ENCODE results near the gene GPR137. TPM values are rescaled to one million over a fixed set of nuclear protein-coding genes. Genes with fewer than 3 reads are reported as not detected.

GPR137 gene
- polyA plus RNA-seq, 3 donors = 44.0 to 46.2 (median 45.3) TPM

DNA sequence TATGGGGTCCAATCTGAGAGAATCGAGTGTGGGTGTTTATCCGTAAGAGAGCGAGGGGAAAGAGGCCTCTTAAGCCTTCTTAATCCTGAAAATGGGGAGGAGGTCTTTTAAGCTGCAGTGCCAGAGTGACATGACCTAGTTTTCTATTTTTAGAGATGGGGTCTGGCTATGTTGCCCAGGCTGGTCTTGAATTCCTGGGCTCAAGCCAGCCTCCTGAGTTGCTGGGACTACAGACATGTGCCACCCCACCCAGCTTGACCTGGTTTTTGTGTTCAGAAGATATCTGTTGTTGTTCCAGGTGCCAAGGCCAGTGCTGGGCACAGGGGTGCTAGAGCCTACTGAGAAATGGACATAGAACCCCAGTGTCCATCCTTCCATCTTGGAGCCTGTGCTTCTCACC lies 2.6 kb upstream of the GPR137 start:
- no peak for DNase-seq

DNA sequence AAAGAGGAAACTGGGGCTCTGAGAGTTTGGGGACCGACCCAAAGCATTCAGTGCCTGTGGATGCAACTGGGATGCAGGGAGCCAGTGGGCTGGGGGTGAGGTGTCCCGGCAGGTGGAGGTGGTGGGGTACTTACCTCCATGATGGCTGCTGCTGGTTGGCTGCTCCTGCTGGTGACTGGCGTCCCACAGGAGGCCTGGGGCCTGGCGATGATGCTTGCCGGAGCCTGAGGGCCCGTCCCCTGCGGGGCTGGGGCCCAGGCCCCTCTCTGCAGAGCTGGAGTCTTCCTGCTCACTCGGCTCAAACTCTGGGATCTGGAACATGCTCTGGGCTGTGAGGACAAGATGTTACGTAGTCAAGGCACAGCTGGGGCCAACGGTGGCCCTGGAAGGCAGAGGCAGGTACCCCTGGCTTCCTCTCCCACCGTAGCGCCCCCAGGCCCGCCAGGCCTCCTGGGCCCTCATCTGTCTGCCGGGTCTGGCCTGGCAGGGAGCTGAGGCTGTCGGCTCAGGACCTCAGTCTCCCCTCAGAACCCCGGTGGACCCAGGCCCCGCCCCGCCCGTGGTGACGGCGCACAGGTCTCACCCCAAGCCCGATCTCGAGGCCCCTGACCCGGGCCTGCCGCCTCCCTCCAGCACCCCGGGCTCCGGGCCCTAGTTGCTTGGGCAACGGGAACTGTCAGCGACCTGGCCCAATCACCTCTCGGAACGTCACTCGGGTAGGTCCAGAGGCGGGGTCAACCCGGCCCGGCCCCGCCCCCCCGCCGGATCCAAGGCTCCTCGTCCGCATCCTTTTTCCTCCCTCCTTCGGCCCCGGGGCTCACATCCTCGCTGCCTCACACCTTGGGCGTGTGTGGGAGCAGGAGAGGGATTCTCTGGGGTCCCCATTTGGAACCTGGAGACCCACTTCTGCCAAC lies 1.3 kb upstream of the GPR137 start, which contains the start of gene BAD:
TSS of gene BAD (minus strand) at position 618 of the 914 bp plus-strand sequence. CDS start at position 321, 297 bp downstream.
- peak; percentile 94 for DNase-seq

DNA sequence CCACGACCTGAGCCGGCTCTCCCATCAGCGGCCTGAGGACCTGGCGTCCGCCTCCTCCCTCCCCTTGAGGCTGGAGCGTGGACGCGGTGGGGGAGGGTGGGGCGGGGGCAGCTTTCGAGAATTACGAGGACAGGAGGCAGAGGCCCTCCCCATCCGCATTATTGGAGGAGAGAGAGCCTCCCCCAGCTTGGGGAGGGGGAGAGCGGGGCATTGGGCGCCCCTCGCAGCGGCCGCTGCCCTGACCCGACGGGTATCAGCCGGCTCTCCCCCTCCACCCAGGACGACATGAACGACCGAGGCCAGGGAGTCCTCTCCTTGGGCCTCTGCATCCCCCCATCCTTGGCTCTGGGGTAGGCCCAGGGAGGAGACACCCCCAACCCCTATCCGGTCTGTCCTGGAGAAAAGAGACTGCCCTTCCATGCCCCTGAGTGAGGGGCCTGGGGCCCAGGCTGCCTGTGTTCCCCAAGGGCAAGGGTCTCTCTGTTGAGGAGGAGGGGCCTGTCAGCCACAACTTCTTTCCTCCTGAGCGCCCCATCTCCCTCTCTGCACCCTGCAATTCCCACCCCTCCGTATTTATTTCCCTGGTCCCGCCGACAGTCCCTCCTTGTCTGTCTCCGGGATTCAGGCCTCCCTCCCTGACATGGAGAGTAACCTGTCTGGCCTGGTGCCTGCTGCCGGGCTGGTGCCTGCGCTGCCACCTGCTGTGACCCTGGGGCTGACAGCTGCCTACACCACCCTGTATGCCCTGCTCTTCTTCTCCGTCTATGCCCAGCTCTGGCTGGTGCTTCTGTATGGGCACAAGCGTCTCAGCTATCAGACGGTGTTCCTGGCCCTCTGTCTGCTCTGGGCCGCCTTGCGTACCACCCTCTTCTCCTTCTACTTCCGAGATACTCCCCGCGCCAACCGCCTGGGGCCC lies 495 bp downstream of the GPR137 start:
- DNase-seq = no peak

DNA sequence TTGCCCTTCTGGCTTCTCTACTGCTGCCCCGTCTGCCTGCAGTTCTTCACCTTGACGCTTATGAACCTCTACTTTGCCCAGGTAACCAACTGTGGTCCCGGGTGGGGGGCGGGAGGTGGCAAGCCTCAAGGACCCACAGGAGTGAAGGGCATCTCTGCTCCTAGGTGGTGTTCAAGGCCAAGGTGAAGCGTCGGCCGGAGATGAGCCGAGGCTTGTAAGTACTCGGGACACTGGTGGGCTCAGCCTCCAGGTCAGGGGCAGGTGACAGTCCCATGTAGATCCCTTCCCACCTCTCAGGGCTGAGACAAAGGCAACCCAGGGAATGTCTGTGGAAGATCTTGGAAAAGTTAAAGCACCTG lies 1.1 kb downstream of the GPR137 start:
- DNase-seq = no peak

DNA sequence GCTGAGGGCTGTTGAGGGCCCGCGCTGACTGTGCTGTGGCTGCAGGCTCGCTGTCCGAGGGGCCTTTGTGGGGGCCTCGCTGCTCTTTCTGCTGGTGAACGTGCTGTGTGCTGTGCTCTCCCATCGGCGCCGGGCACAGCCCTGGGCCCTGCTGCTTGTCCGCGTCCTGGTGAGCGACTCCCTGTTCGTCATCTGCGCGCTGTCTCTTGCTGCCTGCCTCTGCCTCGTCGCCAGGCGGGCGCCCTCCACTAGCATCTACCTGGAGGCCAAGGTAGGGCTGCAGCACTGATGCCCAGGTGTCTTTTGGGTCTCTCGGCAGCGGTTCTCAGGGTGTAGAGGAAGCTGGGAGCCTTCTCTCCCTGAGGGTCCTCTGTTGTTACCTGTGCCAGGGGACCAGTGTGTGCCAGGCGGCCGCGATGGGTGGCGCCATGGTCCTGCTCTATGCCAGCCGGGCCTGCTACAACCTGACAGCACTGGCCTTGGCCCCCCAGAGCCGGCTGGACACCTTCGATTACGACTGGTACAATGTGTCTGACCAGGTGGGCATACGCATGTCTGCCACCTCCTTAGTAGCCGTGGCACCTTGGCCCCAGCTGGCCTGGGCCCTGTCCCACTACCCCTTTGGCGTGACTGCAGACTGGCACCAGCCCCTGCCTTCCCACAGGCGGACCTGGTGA lies 2.2 kb downstream of the GPR137 start:
- DNase-seq = no peak

DNA sequence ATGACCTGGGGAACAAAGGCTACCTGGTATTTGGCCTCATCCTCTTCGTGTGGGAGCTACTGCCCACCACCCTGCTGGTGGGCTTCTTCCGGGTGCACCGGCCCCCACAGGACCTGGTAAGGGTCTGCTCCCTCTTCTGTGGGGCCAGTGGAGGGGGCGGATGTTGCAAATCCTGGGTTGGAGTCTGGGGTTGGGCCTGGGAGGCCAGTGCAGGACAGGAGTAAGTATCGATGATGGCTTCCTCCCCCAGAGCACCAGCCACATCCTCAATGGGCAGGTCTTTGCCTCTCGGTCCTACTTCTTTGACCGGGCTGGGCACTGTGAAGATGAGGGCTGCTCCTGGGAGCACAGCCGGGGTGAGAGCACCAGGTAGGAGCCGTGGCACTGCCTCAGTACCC lies 2.7 kb downstream of the GPR137 start:
- DNase-seq = no peak

DNA sequence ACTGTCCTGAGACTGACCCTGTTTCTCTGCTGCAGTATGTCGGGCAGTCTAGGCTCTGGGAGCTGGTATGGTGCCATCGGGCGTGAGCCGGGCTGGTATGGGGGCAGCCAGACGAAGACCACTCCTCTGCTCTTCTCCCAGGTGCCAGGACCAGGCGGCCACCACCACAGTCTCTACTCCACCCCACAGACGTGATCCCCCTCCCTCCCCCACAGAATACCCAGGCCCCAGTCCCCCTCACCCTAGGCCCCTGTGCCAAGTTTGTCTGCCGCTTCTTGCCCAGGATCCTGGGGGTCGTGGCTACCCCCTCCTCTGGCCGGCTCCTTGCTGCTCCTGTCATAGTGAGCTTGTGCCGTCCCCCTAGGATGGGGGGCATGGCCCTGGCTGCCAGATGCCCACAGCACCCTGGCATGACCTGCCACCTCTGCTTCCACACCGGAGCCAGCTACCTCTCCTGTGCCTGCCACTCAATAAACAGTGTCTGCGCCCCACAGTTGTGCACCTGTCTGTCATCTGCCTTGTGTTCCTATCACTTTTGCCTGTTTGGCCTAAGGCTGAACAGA lies 3.4 kb downstream of the GPR137 start:
- DNase-seq = no peak

DNA sequence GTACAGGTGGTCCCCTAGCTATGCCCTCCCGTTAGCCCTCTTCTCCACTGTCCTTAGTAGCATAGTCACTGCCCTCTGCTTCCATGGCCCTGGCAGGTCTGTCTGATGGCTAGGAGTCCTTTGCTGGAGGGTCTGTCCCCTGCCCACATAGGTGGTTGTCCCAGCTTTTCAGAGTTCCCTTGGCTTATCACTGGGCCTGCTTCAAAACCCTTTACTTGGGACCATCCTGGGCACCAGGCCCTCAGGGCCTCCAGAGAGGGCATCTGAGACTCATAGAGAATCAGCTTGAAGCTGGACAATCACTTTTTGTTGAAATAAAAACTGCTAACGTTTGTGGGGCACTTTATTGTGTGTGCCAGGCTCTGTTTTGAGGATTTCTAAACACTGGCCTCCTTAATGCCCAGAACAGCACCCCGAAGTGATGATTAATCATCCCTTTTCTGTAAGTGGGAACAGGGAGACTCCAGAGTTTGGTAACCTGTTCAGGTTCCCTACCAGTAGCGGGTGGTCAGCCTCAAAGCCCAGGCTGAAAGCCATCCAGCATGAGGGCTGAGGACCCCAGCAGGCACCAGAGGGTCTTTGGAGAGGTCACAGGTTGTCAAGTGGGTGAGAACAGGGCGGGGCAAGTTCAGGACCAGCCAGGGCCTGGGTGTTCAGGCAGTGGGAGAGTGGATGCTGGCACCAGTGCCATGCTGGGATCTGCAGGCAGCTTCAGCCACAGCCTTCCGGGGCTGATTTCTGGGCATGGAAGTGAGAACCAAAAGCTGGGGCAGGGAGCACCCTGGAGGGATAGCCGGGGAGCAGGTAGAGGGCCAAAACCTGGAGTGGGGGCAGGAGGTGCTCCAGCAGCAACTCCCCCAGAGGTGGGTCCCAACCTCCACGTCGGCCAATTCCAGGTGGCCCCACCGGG lies 5.0 kb downstream of the GPR137 start:
- no peak for DNase-seq

DNA sequence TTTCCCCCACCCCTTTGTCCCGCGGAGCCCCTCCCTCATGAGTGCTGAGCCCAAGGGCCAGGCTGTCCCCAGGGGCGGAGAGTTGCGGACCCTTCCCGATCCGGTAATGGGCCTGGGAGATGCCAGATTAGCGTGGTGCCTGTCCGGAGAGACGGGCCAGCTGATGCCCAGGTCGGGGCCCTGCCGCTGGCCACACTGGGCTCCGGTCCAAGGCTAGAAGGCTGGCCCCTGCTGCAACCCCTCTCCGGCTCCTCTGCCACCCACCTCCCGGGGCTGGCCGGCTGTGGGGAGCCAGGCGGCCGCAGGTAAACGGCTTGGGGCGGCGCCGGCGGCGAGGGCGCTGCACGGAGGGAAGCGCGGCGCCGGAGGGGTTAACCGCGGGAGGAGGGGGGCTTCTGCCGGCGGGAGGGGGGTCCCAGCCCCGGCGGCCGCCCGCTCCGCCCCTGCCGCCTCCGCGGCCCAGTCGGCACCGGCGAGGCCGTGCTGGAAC lies 5.7 kb downstream of the GPR137 start, which contains the start of gene KCNK4:
TSS of gene KCNK4 (plus strand) at position 41 of the 490 bp plus-strand sequence. CDS start 1,717 bp downstream, outside the sequence.
- no peak for DNase-seq

DNA sequence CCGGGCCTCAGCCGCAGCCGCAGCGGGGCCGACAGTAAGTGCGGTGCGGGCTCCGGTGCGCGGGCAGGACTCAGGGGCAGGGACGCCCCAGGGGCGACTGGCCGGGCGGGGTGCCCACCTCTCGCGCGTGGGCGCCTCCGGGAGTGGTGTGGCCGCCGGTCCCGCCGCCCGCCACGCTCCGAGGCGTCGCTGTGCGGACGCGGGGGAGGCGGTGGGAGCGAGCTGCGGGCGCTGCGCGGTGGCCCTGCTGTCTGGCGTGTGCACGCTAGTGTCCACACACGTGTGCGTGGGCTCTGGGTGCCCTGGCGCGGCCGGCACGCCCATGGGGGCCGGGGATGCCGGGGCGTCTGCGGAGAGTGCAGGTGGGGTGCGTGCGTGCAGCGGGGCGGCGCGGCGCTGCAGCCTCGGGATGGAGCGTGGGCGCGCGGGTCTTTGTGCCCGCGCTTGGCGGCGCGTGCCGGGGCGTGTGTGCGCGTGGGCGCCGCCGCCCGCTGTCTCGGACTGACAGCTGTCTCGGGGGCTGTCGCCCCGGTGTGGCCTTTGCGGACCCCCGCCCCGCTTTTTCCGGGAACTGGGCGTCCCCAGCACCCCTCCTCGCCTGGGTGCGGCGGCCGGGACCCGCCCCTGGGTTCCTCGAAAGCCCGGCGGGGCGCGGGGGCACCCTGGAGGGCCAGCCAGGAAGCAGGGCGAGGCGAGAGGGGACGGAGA lies 6.3 kb downstream of the GPR137 start:
- no peak for DNase-seq

DNA sequence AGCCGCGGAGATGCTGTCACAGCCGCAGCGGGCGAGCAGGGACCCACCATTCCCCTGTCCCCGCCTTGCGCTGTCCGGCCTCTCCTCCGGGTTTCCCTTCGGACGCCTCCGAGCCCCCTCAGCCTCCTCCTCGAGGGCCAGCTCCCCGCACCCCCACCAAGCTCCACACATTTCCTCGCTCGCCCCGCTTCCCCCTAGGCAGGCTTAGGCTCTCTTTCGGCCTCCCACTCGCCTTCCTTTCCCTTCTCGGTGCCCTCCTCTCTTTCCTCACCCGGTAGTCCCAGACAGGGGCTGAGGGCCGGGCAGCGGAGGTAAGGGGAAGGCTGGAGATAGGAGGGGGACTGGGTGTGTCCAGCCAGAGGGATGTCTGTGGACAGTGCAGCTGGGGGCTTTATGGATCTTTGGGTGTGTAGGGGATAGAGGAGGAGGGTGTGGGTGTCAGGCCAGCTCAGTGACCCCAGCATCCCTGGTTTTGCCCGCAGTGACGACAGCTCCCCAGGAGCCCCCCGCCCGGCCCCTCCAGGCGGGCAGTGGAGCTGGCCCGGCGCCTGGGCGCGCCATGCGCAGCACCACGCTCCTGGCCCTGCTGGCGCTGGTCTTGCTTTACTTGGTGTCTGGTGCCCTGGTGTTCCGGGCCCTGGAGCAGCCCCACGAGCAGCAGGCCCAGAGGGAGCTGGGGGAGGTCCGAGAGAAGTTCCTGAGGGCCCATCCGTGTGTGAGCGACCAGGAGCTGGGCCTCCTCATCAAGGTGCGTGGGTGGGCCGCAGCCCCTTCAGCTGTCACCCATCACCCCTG lies 7.0 kb downstream of the GPR137 start:
- no peak for DNase-seq

DNA sequence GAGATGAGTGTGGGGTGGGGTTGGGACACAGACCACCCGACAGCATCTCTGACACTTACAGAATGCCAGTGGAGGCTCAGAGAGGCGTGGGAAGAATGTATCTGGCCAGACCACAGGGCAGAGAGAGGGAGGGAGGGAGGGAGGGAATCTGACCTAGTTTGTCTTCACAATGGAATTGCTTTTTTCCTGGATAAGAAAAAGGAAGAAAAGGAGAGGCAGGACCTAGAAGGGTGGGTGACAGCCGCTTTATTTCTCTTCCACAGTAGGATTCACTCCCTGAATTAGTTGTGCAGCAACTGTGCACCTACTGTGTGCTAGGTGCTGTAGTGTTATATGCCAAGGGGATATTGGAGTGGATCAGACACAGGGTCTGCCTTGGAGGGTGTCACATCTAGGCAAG lies 9.1 kb downstream of the GPR137 start:
- DNase-seq = no peak

DNA sequence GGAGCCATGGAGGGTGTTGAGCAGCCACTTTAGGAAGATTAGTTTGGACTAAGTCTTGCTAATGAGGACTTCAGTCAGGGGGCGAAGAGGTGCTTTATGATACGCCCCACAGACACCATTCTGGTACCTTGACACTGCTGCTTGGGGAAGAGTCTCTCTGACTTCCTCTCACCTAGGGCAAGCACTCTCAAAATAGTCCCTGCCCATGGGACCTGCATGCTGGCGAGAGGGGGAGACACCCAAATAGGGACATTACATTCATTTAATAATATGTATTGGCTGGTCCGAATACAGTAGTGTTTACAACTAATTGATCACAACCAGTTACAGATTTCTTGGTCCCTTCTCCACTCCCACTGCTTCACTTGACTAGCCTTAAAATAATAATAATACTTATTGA lies 10.1 kb downstream of the GPR137 start:
- no peak for DNase-seq

DNA sequence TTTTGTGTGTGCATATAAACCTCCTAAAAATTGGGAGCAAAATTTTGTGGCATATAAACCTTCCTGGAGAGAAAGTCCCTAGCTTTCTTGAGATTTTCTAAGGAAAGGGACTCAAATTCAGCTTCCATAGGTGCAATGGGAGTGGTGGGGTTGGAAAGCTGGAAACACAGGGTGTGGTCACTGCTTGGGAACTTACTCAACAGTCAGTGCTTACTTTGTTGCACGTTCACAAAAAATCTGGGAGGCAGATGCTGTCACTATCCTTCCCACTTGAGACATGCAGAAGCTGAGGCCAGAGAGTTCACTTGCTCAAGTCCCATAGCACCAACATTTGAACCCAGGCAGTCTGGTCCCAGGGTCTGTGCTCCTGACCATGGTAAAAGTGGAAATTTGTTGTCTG lies 10.6 kb downstream of the GPR137 start:
- DNase-seq = no peak

DNA sequence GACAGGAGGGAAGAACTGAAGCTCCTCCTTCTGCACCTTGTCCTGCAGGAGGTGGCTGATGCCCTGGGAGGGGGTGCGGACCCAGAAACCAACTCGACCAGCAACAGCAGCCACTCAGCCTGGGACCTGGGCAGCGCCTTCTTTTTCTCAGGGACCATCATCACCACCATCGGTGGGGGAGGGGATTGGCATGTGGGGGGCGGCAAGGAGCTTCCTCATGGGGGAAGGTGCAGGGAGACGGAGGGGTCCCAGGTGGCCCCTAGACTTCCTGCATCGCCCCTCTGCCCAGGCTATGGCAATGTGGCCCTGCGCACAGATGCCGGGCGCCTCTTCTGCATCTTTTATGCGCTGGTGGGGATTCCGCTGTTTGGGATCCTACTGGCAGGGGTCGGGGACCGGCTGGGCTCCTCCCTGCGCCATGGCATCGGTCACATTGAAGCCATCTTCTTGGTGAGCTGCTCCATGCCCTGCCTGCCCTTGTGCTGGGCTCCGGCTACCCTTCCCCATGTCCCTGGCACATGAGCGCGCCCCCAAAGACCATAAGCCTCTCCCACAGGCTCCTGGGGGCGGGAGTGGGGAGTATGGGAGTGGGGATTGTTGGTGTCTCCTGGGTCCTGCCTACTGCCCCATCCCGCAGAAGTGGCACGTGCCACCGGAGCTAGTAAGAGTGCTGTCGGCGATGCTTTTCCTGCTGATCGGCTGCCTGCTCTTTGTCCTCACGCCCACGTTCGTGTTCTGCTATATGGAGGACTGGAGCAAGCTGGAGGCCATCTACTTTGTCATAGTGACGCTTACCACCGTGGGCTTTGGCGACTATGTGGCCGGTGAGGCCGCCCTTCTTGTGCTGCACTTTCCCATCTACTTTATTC lies 11.4 kb downstream of the GPR137 start:
- no peak for DNase-seq

DNA sequence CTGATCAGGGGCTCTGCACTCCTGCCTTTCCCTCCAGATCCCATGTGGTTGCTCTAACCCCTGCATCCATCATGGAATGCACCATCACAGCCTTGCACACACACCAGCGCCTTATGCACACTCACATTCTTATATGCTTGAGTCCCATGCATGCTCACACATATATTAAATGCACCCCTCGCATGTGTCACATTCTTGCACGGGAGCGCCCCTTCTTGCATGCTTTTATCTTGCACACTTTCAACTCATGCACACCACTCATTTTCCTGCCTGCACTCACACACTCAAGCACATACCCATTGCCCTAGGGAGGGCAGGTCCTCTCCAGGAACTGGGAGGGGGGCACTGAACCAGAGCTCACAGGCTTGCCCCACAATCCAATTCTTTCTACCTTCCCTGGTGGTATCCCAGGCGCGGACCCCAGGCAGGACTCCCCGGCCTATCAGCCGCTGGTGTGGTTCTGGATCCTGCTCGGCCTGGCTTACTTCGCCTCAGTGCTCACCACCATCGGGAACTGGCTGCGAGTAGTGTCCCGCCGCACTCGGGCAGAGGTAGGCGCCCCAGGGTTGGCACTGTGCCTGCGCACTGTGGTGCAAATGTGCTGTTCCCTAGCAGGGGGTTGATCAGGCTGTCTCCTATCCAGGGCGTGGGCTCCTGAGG lies 12.2 kb downstream of the GPR137 start:
- DNase-seq = no peak
